Thyroid gland (tissue), 4 donors: Measurements from ENCODE around the gene LTC4S. TPM values are rescaled to one million over a fixed set of nuclear protein-coding genes. Genes with fewer than 3 reads are reported as not detected.

Experiments
- DNase-seq, 2 donors: peaks; one replicate each; pipeline ENCODE4 v3.0.0-alpha.2; 2019
- H3K27ac ChIP-seq, 3 donors: fragments of 200-600 bp; sonication (generic); 1 replicate in 2 of 3; 2 replicates in 1 of 3; pipeline ENCODE4 v1.5.1; 2016 to 2019; ENCODE audit warnings: mild to moderate bottlenecking in 1 of 3, moderate library complexity in 1 of 3
- H3K27me3 ChIP-seq: fragments of 200-600 bp; sonication (generic); one replicate; pipeline ENCODE4 v1.5.1; 2019
- H3K36me3 ChIP-seq, 2 donors: fragments of 200-600 bp; sonication (generic); one replicate each; pipeline ENCODE4 v1.5.1; 2016 to 2019
- H3K4me1 ChIP-seq, 2 donors: fragments of 200-600 bp; sonication (generic); one replicate each; pipeline ENCODE4 v1.5.1; 2017 to 2019
- H3K4me3 ChIP-seq, 3 donors: fragments of 200-600 bp; sonication (generic); replicated peaks in 1 of 3; 1 replicate in 2 of 3; 2 replicates in 1 of 3; pipeline ENCODE4 v1.5.1; 2016; ENCODE audit warnings: mild to moderate bottlenecking in 1 of 3
- H3K9me3 ChIP-seq: fragments of 200-600 bp; sonication (generic); one replicate; pipeline ENCODE4 v1.5.1; 2017
- POLR2A ChIP-seq, 2 donors: fragments of 450-650 bp; IDR thresholded peaks; one replicate each; pipeline ENCODE4 v1.6.1; 2017; ENCODE audit warnings: antibody characterized with exemption in 2 of 2, mild to moderate bottlenecking in 2 of 2, moderate library complexity in 1 of 2
- WGBS, 2 donors: methylation state at CpG; one replicate each; pipeline ENCODE4 v1.1.5; 2017; 5-methylcytosine and 5-hydroxymethylcytosine counted together
- intact Hi-C: fragments of 100-400 bp; cut with DNase I; formaldehyde crosslinking; loops from one replicate; pipeline ENCODE4 v1.15.1; 2023
- total RNA-seq, 4 donors: library from RNA; depleted of rRNA; stranded (reverse); fragments of >200 nt; gene quantifications; one replicate each; pipeline ENCODE4 v1.2.3, GENCODE V29; 2016
- TF ChIP-seq, protein P1 (sequence below), 6 experiments: fragments of 200-600 bp in 3 of 6; fragments of 450-650 bp in 3 of 6; sonication (generic) in 3 of 6; IDR thresholded peaks; one replicate each; pipeline ENCODE4 v1.5.1; 2016 to 2019; ENCODE audit warnings: antibody characterized with exemption in 6 of 6, mild to moderate bottlenecking in 2 of 6, inconsistent platforms in 1 of 6, moderate library complexity in 1 of 6

The LTC4S gene
- total RNA-seq, 4 donors from 2014 or later = 6.4 to 28.2 (median 15.9) TPM

DNA sequence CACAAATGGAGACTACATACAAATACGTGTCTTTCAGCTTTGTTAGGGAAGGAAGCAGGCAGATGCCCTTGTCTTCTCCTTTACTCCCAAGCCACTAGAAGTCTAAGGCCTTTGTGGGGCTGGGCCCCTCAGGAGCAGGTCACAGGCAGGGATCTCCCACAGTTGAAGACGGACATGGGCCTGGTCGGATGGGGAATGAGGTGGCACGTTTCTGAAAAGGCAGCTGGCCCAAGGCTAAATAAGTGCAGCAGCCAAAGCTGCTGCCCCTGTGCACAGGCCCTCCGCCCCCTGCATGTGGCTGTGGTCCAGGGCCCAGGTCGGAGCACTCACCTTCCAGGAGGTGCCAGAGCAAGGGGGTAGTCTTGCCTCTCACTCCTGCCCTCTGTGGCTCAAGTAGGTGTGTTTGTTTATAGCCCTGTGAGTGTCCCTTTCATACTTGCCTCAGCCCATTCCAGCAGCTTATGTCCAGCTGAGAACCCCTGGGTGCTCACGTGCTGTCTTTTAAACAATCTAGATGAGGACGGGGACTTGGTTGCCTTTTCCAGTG is 28.7 kb downstream of the LTC4S start:
- Histone ChIP-seq H3K36me3 (peaks cover 50 to 61% of the 10 kb centered on the region in 2 donors), H3K4me3 (peak overlapping the region; percentile 46 to 100 (median 99)), H3K4me1 (peaks cover 63 to 69% of the 10 kb centered on the region in 2 donors), H3K27me3 (no peaks in the 10 kb centered on the region), H3K9me3 (no peaks in the 10 kb centered on the region), H3K27ac (peak overlapping the region; percentile 45 to 100 (median 99))
- intact Hi-C loops = no loop called here
- TF ChIP-seq POLR2A (IDR thresholded peaks at IDR 0.05) = no peak
- TF ChIP-seq, protein P1, sequence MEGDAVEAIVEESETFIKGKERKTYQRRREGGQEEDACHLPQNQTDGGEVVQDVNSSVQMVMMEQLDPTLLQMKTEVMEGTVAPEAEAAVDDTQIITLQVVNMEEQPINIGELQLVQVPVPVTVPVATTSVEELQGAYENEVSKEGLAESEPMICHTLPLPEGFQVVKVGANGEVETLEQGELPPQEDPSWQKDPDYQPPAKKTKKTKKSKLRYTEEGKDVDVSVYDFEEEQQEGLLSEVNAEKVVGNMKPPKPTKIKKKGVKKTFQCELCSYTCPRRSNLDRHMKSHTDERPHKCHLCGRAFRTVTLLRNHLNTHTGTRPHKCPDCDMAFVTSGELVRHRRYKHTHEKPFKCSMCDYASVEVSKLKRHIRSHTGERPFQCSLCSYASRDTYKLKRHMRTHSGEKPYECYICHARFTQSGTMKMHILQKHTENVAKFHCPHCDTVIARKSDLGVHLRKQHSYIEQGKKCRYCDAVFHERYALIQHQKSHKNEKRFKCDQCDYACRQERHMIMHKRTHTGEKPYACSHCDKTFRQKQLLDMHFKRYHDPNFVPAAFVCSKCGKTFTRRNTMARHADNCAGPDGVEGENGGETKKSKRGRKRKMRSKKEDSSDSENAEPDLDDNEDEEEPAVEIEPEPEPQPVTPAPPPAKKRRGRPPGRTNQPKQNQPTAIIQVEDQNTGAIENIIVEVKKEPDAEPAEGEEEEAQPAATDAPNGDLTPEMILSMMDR (IDR thresholded peaks at IDR 0.05) = no peak
- WGBS, 2 donors = 31 to 51% methylated on average over 5 to 6 of the region's 8 CpGs
- DNase-seq = peak in 1 of 2 donors; percentile 62

DNA sequence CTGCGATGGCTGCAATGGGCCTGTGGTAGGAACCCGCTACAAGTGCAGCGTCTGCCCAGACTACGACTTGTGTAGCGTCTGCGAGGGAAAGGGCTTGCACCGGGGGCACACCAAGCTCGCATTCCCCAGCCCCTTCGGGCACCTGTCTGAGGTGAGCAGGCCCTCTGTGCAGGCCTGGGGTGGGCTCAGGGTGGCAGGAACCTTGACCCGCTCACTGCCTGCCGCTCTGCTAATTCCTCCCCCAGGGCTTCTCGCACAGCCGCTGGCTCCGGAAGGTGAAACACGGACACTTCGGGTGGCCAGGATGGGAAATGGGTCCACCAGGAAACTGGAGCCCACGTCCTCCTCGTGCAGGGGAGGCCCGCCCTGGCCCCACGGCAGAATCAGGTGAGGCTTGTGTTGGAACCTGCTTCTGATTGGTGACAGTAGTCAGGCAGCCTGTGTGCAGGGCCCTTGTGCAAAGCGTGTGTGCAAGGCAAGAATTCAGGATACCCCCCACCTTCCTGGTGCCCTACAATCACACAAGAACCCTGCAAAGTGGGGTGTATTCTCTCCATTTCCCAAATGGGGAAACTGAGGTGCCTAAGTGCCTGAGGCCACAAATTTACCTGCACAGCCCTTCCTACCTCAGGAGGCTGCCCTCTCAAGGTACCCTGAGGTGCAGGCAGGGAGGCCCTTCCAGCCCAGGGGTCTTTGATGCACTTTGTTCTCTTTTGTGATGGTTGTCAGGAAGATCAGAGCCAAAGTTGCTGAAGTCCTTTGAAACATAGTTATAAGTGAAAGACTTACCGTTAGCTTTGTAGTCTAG is 30.4 kb downstream of the LTC4S start:
- Histone ChIP-seq H3K9me3 (no peaks in the 10 kb centered on the region), H3K27me3 (no peaks in the 10 kb centered on the region), H3K36me3 (peaks cover 64 to 76% of the 10 kb centered on the region in 2 donors), H3K4me3 (peak overlapping the region in 1 of 3 donors; percentile 7), H3K4me1 (peaks cover 66 to 73% of the 10 kb centered on the region in 2 donors), H3K27ac (peak overlapping the region in 2 of 3 donors; percentile 17 to 72)
- intact Hi-C loops = no loop called here
- TF ChIP-seq, protein P1 (IDR thresholded peaks at IDR 0.05) = no peak
- TF ChIP-seq POLR2A (IDR thresholded peaks at IDR 0.05) = no peak
- no peak for DNase-seq
- 89 to 91% methylated on average over 10 to 20 of the region's 22 CpGs for WGBS, 2 donors

DNA sequence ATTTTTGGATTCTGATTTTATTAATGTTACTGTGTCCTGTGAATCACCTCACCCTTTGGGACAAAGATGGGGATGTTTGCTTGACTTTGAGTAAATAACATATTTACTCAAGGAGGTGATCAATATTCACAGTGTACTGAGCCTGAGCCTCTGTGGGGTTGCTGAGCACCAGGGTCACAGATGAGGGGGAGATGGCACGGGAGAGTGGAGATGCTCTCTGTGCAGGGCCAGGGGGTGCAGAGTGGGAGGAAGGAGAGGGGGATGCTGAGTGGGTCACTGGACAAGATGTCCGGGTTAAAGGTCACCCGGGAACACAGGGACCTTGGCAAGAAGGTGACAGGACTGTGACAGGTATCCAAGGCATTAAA is 30.9 kb downstream of the LTC4S start:
- Histone ChIP-seq H3K9me3 (no peaks in the 10 kb centered on the region), H3K27ac (peak overlapping the region in 1 of 3 donors; percentile 72), H3K27me3 (no peaks in the 10 kb centered on the region), H3K4me1 (peaks cover 62 to 73% of the 10 kb centered on the region in 2 donors), H3K36me3 (peaks cover 67 to 79% of the 10 kb centered on the region in 2 donors), H3K4me3 (no peak overlapping the region)
- intact Hi-C loops = no loop called here
- 86 to 87% methylated on average over 3 of the region's 3 CpGs for WGBS, 2 donors
- DNase-seq = no peak
- no peak for TF ChIP-seq POLR2A (IDR thresholded peaks at IDR 0.05)
- TF ChIP-seq, protein P1 (IDR thresholded peaks at IDR 0.05) = no peak

DNA sequence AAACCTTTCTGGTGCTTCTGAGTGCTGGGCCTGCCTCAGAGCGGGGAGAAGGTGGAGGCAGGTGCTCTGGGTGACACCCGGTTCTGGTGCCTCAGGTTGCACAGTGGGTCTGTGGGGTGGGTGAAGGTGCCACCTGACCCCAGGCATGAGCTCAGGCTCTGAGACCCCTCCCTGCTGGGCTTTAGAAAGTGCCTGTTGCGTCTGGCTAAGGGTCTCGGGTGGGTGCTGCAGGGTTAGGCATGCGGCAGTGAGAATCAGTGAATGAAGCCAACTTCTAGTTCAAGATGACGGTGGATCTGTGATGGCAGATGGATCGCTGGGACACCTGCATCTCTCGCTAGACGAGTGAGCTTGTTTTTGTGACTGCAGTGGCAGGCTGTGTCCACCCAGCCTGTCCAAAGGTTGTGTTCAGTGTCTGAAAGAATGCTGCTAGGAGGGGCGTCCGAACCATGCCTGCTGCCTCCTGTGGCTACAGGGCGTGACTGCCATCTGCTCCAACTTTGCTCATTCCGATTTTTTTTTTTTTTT is 31.9 kb downstream of the LTC4S start:
- Histone ChIP-seq H3K36me3 (peaks cover 77 to 87% of the 10 kb centered on the region in 2 donors), H3K27ac (peak overlapping the region in 1 of 3 donors; percentile 72), H3K27me3 (no peaks in the 10 kb centered on the region), H3K4me3 (no peak overlapping the region), H3K4me1 (peaks cover 55 to 68% of the 10 kb centered on the region in 2 donors), H3K9me3 (no peaks in the 10 kb centered on the region)
- intact Hi-C loops = no loop called here
- TF ChIP-seq, protein P1 (IDR thresholded peaks at IDR 0.05) = no peak
- TF ChIP-seq POLR2A (IDR thresholded peaks at IDR 0.05) = no peak
- peak in 1 of 2 donors; percentile 40 for DNase-seq
- WGBS, 2 donors = 66 to 84% methylated on average over 12 of the region's 13 CpGs

DNA sequence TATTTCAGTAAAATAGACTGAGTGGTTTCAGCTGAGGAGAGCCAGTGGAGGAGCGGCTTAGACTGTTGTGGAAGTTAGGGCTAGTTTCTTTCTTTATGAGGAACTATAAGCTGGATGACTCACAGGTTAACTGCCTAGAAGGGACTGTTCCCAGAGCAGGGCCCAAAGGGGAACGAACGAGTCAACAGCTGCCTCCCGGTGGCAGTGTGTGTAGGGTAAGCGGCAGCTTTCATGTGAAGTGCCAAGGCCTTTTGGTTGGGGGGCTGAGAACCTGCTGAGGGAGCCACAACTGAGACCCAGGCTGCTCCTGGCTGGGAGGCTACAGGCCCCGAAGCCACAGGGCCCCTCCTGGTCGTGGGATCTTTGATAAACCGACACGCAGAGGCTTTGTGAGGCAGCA is 33.9 kb downstream of the LTC4S start:
- intact Hi-C loops = no loop called here
- H3K36me3 ChIP-seq = peaks cover 92% of the 10 kb centered on the region in 2 donors
- no peak for DNase-seq
- 51 to 67% methylated on average over 9 of the region's 9 CpGs for WGBS, 2 donors
- H3K27ac ChIP-seq = peak overlapping the region; percentile 36 to 73 (median 43)
- no peak for TF ChIP-seq POLR2A (IDR thresholded peaks at IDR 0.05)
- TF ChIP-seq, protein P1 (IDR thresholded peaks at IDR 0.05) = no peak
- H3K4me3 ChIP-seq = no peak overlapping the region
- H3K4me1 ChIP-seq = peaks cover 47 to 61% of the 10 kb centered on the region in 2 donors
- no peaks in the 10 kb centered on the region for H3K9me3 ChIP-seq
- no peaks in the 10 kb centered on the region for H3K27me3 ChIP-seq
